ENCODE results near the gene CTSC.

GRCh38 chr11:88355887-88356286 lies 18.4 kb upstream of the CTSC start:
- no peak for TF ChIP-seq CTCF (IDR thresholded peaks at IDR 0.05)
- TF ChIP-seq POLR2A (IDR thresholded peaks at IDR 0.05) = no peak
